HG02610 (cell line): Measurements from ENCODE around the gene ZNF473.

Source experiments
- ATAC-seq: cut with Tn5 transposase; IDR thresholded peaks from one replicate; pipeline ENCODE4 v1.9.1; 2021; ENCODE audit warnings: mild to moderate bottlenecking, moderate library complexity; ENCODE audit not compliant: unreplicated experiment

ZNF473 gene

DNA sequence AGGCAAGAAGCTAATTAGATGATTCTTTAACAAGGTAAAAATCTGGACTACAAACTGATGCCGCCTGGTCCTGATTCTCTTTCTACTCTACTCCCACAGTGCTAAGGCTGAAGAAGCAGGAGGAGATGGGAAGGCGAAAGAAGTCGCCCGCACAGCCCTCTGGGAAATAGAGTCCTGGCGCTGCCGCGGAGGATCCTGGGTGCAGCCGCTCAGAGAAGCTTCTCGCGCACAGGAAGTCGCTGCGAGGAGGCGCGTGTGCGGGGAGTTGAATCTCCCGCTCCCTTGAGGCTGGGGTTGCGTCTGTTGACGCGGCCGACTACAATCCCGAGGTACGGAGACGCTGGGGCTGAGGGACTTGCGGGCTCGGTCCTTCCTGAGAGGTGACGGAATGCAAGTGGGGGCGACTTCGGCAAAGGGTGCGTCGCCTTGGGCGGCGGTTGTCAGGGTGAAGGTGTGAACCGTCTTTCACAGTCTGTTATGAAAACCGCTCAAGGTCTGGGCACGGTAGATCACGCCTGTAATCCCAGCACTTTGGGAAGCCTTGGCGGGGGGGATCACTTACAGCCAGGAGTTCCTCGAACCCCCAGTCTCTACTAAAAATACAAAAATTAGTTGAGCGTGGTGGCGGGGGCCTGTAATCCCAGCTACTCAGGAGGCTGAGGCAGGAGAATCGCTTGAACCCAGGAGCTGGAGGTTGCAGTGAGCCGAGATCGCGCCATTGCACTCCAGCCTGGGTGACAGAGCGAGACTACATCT is at the start of gene ZNF473:
Gene ZNF473, plus strand, starts transcription at position 212 of the 756 bp plus-strand sequence. CDS start 5,078 bp downstream, outside the sequence.
- ATAC-seq = peak; percentile 68

DNA sequence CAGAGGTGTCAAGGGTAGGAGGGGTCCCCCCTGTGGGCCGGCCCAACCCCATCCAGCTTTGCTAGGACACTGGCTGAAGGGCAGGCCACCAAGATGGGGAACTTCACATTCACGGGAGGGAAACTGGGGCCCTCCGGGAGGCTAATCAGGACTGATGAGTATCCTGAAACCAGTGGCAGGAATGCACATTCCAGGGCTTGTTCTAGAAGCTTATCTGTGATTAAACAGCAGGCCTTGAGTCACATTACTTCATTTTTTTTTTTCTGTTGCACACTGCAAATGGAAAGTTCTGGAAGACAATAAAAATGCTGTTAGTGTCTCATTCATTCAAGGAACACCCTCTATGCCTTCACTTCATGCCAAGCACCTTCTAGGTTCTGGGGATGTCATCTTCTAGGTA is 49.3 kb upstream of the ZNF473 start:
- no peak for ATAC-seq

DNA sequence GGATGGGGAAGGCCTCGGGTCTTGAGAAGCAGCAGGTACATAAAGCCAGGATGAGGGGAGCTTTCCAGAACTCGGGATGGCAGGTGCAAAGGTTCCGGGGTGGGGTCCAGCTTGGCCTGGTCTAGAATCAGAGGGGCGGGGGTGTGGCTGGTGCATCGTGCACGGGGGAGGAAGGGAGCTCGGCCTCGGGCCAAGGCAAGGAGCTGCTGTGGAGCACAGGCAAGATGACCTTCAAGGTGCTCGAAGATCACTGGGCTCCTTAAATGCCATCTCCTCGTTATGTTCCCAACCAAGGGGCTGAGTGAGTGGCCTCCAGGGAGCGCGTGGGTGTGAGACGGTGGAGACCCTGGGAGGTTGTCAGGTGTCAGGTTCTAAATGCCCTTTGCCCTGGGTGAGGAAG is 48.7 kb upstream of the ZNF473 start:
- ATAC-seq = no peak

DNA sequence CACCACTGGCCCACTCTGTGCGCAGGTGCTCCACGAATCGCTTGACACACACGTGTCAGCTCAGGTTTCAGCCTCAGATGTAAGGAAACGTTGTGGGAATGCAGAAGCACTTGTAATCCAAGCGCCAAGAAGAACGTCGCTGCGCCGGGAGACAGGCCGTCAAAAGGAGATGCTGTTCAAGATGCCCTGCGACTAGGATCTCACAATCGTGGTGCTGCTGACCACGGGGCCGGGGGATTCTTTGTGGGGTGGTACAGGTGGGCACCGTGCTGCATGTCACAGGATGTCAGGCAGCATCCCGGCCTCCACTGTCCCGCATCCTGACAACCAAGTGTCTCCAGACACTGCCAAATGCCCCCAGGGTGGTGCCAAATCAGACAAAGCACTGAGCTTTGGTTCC is 47.9 kb upstream of the ZNF473 start:
- ATAC-seq = no peak

DNA sequence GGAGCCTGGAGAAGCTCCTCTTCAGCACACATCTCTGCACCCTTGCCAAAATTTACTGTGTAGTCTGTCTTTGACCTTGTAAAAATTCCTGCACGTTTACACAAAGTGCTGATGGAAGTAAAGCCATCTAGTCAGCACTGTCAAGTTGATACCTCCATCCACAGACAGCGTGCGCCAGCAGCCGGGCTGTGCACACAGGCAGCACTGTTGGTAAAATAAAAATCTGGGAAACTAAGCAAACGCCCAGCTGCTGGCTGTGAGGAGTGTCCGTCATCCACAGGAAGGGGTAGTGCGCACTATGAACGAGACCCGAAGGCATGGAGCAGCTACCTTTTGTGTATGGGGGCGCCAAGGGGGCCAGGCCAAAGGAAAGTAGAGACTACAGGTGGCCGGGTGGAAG is 47.5 kb upstream of the ZNF473 start:
- ATAC-seq = no peak

DNA sequence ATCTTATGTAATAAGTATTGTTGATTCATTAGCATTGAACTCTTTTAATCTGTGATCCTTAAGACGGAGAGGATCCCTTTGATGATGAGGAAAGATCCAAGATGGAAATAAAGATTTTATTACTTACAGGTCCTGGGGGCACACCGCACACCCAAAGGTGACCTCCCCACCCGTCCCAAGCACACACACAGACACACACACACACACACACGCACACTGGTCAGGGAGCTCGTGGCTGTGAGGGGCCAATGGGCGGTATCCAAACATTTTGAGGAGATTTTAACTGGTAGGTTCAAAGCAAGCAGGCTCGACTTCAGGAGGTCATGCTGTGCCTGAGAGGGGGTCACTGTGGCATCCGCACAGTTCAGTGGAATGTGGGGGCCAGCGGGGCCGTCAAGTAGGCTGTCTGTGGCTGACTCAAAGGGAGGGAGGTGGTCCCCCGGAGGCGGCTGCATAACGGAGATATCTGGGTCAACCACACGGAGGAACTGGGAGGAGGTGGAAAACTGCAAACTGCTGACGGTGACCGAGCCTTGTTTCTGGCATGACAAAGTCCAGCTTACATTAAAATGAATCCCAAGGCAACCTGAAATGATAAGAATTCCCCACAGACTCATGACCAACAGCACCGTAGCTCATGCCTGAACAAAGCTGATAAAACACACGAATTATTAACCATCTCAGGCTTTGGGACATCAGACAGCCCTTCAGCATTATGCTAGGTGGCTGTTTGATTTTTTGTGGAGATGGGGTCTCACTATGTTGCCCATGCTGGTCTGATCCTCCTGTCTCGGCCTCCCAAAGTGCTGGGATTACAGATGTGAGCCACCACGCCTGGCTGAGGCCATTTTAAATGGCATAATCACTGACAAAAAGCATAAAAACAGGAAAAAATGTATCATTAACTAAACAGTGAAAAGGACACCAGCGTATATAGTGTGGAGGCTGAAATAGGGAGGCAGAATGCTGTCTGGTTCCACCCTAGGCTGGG is 43.9 kb upstream of the ZNF473 start:
- ATAC-seq = no peak

DNA sequence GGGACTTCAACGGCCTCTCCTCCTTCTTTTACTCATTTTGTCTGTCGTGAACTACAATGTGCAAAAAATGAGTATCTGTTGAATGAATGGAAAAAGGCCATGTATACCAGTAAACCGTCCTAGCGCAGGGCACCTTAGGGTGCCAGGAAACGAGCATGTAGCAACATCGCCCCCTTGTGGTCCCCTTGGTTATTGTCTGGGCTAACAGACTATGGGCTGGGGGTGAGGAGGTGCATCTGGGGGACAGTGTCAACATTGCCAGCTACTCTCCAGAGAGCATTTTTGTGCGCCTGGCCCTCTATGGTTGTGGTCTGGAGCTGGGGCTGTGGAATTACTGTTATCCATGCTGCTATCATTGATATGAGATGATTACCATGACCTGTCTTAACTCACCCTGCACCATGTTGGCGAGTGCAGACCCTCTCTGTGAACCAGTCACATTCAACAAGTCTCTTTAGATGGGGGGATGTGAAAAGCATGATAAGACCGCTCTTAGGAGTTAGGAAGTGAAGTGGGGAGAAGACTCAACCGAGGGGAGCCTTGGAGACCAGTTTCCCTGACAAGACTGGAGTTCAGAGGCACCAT is 42.1 kb upstream of the ZNF473 start:
- ATAC-seq = no peak

DNA sequence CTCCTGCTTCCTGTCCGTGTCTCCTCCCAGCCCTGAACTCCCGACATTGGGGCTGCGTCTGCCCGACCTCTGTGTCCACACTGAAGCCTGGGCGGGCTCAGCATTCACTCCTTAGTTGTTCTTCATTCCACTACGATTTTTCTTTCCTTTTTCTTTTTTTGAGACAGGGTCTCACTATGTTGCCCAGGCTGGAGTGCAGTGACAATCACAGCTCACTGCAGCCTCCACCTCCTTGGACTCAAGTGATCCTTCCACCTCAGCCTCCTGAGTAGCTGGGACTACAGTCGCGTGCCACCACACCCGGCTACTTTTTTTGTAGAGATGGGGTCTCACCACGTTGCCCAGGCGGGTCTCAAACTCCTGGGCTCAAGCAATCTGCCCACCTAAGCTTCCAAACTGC is 41.3 kb upstream of the ZNF473 start:
- ATAC-seq = no peak

DNA sequence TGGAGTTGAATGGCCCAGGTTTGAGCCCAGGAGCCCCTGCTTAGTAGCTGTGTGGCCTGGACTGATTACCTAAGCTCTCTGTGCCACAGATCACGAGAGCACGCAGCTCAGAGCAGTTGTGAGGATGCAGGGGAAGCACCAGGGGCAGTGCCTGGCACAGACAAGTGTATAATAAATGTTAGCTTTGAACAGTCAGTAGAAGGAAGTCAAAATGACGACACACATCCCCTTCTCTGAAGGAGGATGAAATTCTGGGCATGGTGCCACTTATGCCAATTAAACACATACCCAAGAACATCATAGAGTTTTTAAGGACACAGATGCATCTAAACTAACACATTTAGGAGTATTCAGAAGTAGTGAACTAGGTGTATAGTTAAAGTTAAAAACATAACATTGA is 39.9 kb upstream of the ZNF473 start:
- no peak for ATAC-seq

DNA sequence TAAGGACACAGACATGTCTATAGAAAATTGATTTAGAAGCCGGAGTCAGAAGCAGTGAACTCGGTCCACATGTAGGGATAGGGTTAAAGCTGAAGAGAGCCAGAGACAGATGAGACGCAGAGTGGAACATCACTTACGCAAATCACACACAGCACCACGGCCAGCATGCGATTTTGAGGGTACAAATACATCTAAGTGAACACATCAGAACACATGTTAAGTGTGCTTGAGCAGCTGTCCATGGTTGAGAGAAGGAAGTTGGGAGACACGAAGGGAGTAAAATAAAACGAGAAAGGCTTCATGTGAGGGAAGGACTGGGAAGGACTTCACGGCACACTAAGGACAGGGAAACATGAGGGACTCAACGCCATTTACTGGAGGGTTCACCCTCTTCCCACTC is 39.5 kb upstream of the ZNF473 start:
- no peak for ATAC-seq

DNA sequence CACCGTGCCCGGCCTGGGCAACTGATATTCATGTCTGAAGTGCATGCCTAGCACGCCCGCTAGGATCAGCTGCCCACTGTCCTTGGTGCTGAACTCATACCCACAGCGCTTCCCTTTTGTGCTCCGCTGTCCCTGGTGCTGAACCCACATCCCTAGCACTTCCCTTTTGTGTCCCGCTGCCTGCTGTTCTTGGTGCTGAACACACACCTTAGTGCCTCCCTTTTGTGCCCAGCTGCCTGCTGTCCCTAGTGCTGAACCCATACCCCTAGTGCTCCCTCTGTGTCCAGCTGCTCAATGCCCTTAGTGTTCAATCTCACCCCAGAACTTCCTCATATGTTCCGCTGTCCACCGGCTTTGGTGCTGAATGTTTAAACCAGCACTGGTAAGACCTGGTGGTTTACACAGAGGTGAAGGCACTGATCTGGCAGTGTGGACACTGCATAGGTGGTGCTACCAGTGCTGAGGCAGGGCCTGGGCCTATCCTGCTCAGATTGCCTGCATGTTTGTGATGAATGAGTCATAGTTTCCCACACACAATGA is 38.6 kb upstream of the ZNF473 start:
- no peak for ATAC-seq

DNA sequence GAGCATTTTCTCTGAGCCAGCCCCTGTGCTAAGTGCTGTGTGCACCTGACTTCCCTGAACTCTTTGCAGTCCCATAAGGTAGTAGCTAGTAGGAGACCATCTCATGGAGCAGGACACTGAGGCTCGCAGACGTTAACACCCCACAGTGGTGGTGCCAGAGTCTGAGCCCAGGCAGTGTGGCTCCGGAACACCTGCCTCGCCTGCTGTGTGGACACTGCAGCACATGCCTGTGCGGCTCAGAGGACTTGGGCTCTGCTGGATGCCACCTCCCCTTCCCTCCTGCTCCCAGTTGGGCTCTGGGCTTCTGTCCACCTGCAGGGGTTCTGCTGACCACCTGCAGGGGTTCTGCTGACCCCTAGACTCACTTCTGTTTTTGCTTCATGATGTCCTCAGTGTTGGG is 37.8 kb upstream of the ZNF473 start:
- ATAC-seq = no peak

DNA sequence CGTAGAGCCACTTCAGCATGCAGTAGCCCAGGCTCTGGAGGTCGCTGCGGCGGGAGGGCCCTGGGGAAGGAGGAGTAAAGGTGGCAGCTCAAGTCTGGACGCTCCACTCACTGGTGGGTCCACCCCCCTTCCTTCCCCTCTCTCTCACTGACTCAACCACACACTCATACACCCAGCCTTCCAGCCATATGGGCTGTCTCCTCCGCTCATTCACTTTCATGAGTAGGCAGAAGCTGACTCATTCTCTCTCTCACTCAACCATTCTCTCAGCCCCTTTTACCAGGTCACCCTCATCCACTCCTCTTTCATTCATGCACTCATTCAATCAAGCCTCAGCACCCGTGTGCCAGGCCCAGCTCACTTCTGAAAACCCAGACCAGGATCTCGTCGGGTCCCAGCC is 37.4 kb upstream of the ZNF473 start:
- no peak for ATAC-seq

DNA sequence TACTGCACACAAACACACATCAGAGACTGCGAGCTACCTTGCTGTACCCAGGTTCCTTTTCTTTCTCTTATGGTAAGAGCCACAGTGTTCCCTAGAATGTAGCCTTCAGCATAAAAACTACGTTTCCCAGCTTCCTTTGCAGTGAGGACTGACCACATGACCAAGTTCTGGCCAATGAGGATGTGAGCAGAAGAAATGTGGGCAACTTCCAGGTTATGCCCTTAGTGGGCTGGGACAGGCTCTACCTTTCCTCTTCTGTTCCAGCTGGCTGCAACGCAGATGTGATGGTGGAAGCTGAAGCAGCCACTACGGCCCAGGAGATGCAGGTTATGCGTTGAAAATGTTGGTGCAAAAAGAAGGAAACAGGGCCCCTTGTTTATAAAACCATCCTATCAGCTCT is 28.1 kb upstream of the ZNF473 start:
- ATAC-seq = no peak

DNA sequence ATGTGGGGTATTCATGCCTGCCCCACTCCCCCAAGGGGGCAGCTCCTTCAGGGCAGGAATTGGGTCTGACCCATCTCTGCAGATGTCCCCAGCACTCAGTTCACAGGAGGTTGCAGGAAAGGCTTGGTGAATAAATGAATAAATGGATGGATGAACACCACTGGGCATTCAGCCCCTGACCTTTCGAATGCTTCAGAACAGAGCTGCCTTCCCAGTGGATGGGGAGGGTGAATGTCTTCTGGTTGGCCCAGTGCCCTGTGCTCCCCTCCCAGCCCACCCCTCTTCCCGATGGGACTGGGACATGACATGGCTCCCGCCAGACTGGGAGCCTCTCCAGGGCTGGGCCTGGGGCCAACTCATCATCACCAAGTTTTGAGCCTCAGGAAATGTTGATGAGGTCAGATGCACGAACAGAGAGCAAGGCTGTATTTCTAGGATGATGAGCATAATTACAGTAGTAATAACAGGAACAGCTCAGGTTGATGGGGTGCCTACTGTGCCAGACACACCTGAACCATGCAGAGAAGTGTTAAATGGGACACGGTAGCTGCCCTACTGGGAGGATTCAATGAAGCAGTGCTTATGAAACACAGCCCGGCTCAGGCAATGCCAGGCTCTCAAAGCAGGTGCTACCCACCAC is 26.3 kb upstream of the ZNF473 start:
- ATAC-seq = no peak

DNA sequence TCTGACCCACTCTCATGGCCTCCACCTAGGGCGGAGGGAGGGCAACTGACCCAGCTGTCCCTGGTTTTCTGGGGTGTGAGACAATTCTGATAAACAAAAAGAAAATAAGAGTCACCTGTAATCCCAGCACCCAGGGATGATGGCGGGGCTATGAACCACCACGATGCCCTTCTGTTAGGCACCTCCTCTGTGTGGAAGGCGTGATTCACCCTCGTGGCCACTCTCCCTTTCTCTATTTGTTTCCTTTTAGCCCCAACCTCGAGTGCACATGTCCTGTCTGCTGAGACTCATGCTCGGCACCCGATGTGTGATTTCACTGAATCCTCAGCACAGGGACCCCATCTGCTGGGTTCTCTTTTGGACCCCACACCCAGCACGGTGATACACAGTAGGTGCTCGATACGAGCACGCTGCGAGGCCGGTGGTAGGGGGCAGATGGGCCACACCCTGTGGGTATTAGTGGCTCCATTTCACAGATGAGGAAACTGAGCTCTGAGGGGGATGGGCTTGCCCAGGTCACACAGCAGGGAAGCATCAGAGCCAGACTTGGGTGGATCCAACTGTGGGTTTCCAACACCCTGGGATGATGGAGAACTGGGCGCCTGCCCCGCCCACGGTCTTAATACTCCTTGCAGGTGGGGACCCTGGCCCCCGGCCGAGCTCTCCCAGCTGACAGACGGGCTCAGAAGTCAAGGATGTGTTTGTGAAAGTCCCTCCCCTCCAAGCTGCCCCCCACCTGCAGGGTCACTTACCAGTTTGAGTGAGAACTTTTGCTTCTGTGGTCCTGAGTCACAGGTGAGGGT is 25.6 kb upstream of the ZNF473 start:
- ATAC-seq = no peak

DNA sequence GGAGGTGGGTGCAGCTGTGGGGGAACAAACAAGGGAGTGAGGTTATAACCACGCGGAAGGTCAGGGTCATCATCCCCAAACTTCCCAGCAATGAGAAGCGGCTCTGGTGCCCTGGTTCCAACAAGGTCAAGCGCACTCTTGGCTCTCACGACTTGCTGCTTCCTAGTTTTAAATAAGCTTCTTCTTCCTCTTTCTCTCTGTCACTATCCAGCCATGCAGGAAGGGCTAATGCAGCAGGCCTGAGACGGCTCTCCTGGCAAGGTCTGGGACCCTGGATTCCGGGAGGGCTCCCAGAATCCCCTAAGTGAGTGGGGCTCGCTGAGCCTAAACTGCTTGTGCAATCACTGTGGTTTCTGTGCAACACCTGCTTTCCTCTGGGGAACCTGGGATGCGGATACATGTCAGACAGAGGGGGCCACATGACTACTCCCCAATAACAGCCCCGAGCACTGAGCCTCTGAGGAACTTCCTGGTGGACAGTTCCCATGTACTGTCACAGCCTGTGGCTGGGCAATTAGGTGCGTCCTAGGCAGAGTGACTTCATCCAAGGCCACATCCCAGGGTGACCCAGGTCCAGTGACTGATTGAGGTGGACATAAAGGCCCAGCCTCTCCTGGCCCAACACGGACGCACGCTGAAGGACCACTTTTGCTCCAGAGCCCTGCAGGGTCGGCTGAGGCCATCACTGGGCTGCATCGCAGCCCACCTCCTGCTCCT is 24.8 kb upstream of the ZNF473 start:
- no peak for ATAC-seq

DNA sequence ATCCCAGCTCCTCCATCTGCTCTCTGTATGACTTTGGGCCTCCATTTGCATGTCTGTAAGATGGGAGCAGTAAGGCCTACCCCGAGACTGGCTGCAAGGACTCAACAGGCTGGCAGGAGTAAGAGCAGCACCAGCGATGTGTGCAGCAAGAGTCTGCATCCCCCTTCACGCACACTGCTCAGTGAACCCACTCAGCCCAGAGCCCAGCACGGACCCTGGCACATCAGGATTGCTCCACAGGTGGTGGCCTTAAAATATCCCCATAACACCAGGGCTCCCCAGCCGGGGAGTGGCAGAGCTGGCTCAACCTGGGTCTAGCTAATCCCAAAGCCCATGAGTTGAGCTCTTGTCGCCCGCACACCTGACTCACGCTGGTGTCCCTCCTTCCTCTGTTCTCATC is 24.0 kb upstream of the ZNF473 start:
- no peak for ATAC-seq

DNA sequence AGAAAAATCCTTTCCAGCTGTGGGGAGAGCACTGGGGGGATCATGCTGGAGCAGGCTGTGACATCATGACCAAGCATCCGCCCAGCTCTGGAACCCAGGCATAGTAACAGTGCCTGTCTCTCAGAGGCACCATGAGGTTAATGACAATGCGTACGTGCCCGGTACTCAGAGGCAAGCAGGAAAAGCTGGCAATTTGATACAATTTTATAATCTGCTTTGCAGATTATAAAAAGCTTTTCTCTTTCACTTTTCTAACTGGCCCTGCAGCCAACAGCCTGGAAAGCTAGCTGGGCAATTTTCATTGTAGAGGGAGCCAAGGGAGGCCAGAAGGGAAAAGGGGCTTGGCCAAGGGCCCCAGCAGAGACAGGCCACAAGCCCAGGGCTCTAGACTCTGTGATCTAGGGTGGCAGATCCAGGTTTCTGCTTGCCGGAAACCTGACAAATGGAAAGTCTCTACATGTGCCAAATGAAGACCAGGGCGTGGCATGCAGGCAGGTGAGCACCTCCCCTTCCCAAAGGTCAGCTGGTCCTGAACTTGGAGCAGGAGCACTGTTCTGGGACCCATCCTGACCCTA is 23.3 kb upstream of the ZNF473 start:
- no peak for ATAC-seq
